Prostate gland (tissue), 2 donors: Measurements from ENCODE around the gene RGS19.

Experiments used
- CTCF ChIP-seq, 4 experiments: fragments of 200-600 bp in 2 of 4; fragments of 450-650 bp in 2 of 4; sonication (generic) in 2 of 4; IDR thresholded peaks; 1 replicate in 3 of 4; 2 replicates in 1 of 4; pipeline ENCODE4 v1.5.1; 2016 to 2019; ENCODE audit warnings: antibody characterized with exemption in 4 of 4, mild to moderate bottlenecking in 2 of 4, moderate library complexity in 2 of 4
- POLR2A ChIP-seq: fragments of 450-650 bp; IDR thresholded peaks from one replicate; pipeline ENCODE4 v1.6.1; 2016; ENCODE audit warnings: antibody characterized with exemption, mild to moderate bottlenecking
- POLR2AphosphoS5 ChIP-seq: sonication (generic); formaldehyde crosslinking; IDR thresholded peaks from one replicate; pipeline ENCODE4 v1.6.1; 2017; ENCODE audit warnings: antibody characterized with exemption

DNA sequence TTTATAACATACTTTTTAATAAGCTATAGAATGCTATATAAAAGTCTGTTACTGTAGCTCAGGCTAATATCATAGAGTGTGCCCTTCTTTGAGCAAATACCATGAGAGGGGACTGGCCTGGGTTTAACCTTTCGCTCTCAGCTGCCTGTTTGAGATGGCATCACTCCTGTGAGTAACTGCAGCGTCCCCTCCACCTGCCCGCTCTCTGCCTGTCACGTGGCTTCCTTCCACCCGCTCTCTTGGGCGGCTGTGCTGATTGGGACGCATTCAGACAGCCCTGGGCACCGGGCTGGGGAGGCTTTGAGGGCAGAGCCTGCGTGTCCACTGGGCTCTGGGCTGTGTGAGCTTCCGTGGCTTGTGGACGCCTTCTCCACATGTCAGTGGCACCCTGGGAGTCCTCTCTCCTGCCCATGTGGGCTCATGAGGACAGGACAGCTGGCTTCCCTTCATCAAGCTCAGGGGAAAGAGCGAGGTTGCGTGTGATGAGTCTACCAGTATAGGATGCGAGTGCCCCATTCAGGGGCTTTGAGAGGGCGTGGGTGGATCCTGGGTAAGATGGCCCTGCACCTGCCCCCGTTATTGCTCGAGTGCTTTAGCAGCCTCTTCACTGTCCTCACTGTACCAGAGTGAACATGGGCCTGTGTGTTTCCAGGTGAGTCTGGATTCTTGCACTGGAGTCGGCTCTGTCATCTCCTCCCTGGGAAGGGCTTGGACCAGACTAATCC is 54.1 kb downstream of the RGS19 start:
- TF ChIP-seq CTCF (IDR thresholded peaks at IDR 0.05) = no peak
- no peak for TF ChIP-seq POLR2A
- TF ChIP-seq POLR2AphosphoS5 = no peak
